Smooth muscle cell of the brain vasculature (primary cell): ENCODE results near the gene PMFBP1.
"Not testable (repeated sequence)": the region's sequence is repeated elsewhere in the genome, so short reads cannot be mapped to it uniquely, and the experiment has no call there.

Experiments
- DNase-seq: peaks from one replicate; pipeline ENCODE4 v3.0.0-alpha.2; 2012; ENCODE audit warnings: low read depth, low spot score

PMFBP1 gene

GRCh38 chr16:72107371-72107770 lies 64.6 kb downstream of the PMFBP1 start:
- DNase-seq = no peak

DNA sequence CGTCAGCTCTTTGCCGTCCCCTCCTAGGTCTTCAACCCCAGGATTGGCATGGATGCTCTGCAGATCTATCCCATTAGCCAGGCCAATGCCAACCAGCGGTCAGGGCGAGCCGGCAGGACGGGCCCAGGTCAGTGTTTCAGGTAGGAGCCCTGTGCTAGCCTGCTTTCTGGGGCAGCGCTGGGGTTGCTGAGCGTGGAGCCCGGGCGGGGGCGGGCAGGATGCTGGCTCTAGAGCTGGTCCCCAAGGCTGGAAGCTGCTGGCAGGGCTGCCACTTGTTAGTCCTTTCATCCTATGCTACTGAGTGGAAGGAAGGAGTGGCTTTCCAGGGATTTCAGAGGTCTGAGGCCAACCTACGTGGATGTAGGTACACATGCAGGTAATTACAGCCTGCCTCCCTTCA lies 66.0 kb downstream of the PMFBP1 start:
- no peak for DNase-seq

DNA sequence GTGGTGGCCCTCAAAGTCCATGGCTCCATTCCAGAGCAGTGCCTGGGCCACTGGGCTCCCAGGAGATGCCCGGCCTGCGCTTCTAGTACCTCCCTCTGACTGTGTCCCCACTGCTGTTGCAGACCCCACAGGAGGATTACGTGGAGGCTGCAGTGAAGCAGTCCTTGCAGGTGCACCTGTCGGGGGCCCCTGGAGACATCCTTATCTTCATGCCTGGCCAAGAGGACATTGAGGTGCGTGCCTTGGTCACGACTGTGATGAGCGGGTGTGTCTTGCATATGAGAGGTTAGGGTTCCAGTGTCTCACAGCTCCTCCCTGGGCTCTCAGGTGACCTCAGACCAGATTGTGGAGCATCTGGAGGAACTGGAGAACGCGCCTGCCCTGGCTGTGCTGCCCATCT lies 67.0 kb downstream of the PMFBP1 start:
- no peak for DNase-seq

DNA sequence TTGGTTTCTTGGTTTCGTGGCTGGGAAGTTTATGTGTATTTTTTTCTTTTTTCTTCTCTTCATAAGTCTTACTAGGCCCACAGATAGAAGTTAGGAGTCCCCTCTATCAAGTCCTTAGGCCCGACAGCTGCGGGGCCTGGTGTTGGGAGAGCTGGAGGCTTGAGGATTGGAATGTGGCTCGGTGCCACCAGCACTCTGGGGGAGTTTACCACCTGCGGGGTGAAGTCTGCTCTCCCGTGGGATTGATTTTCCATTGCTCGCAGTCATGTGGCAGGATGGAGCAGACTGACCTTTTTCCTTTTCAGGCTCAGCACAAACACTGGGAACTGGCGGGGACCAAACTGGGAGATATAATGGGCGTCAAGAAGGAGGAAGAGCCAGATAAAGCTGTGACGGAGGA lies 70.8 kb downstream of the PMFBP1 start:
- no peak for DNase-seq

GRCh38 chr16:72099377-72099818 lies 72.6 kb downstream of the PMFBP1 start:
- peak; percentile 10 for DNase-seq

DNA sequence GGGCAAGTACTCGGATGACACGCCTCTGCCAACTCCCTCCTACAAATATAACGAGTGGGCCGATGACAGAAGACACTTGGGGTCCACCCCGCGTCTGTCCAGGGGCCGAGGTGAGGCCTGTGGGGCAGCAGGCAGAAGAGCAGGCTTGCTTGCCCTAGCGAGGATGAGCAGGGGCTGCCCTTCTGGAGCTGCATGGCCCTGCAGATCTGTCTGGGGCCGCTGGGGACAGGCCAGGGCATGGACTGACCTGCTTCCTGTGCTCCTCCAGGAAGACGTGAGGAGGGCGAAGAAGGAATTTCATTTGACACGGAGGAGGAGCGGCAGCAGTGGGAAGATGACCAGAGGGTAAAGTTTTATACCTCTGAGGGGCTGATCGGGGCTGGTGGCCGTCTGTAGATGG lies 73.0 kb downstream of the PMFBP1 start:
- DNase-seq = no peak

DNA sequence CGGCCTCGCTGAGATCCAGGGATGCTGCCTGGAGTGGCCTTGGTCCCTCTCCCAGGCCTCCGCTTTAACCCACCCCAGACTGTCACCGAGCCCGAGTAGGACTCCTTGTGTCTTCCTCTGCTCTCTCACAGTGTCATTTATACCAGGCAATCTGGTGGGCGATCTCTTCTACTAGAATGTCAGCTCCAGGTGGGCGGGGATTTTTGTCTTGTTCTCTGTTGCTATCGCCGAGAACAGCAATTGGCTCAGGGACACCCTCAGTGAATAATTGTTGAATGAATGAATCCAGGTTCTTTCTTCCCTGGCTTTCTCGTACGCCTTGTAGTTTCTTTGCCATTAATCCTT lies 77.7 kb downstream of the PMFBP1 start:
- no peak for DNase-seq

- DNase-seq = peak; percentile 98
These were observed 78.3 kb downstream of the PMFBP1 start, which contains the start of the genes DHX38 and TXNL4B for GRCh38 chr16:72093448-72094265. Gene DHX38, plus strand, starts transcription at chr16:72093847. Its CDS starts 2,311 bp downstream, at chr16:72096158. Gene TXNL4B, minus strand, starts transcription at chr16:72093620. Its CDS starts 2,871 bp downstream, at chr16:72090749.

DNA sequence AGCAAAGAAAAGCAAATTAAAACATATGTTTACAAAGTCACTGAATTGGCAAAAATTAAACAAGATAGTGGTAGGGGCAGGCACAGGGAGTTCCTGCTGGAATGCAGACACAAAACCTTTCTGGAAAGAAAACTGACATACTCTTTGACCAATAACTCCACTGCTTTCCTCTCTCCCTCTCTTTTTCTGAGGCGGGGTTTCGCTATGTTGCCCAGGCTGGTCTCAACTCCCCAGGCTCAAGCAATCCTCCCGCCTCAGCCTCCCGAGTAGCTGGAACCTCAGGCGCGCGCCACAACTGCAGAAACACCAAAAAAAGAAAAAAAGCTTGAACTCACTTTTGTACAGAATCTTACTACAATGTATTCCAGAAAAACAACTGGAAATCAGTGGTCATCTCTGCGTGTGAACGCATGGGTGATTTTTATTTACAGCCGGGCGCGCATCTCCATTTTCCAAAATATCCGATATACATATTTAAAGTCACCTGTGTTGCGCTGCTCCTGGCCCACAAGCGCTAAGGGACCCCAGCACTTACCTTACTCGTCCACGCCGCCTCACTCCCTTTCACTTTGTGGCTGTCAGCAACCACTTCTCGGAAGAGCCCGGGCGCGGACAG lies 79.0 kb downstream of the PMFBP1 start:
- DNase-seq = no peak

GRCh38 chr16:72091217-72091616 lies 80.7 kb downstream of the PMFBP1 start:
- DNase-seq = no peak

DNA sequence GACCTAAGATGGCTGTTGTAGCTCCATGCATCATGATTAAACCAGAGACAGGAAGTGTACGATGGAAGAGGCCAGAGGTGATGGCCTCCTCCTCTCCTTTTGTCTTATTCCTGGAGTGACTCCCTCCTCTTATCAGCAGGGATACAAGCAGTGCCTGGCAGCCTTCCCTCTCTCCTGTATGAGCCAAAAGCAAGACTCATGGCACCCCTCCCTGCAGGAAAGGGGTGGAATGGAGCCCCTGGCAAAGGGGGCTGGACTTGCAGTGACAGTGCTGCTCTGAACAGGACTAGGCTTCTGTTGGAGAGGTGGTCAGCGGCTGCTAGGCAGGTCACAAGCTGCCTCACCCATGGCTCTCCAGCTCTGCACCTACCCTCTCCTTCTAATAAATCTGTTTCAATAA lies 87.0 kb downstream of the PMFBP1 start:
- DNase-seq = no peak

DNA sequence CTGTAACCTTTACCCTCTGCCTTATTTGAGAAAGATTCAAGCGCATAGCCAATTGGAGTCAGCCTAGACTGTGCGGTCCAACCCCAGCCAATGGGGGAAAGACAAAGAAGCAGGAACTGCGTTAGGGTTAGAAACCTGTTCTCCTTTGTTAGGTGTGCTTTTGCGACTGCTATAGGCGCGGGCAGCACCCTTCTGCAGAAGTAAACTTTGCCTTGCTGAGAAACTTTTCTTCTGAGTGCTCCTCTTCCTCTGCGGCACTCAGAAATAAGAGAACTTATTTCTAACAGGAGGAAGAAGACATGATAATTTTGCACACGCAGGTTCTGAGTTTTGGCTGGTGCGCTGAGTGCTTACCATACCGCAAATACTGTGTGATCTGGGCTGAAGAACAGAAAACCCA lies 87.5 kb downstream of the PMFBP1 start:
- DNase-seq = no peak

DNA sequence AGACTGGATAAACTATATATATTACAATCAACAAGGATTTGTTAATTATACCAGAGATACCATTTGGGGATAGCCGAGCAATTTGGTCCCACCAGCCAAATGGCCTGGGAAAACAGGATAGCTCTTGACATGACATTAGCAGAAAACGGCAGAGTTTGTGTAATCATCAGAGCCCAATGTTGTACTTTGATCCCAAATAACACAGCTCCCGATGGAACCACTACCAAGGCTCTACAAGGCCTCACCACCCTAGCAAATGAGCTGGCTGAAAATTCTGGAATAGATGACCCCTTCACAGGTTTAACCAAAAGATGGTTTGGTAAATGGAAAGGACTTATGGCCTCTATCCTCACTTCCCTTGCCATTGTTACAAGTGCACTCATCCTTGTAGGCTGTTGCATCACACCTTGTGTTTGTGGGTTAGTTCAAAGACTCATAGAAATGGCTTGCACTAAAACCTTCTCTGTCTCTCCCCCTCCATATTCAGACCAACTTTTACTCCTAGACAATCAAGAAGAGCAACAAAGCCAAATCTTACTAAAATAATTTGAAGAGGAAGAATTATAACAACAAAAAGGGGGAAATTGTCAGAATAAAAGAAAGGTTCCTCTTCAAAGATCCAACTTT lies 88.1 kb downstream of the PMFBP1 start:
- no peak for DNase-seq

DNA sequence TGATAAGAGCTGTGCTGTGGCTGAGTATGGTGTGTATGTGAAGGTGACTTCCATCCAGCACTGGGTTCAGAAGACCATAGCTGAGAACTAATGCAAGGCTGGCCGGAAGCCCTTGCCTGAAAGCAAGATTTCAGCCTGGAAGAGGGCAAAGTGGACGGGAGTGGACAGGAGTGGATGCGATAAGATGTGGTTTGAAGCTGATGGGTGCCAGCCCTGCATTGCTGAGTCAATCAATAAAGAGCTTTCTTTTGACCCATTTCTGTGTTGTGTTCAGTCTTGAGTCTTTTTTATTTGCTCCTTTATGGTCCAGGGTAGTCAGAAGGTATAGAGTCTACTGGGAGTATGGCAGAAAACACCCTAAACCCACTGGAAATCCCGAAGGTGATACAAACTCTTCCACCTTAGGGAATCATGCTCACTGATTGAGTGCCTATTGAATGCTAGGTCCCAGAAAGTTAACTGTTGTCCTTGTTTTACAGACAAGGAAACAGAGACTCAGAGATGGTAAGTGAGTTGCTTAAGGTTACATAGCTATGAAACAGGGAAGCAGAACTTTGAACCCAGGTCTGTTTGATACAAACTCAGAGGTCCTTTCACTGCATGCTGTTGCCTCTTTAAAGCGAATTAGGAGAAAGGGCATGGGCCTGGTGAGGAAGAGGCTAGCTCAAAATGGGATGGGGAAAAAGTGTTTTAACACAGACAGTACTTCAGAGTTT lies 94.8 kb downstream of the PMFBP1 start:
- DNase-seq = not testable (repeated sequence)

DNA sequence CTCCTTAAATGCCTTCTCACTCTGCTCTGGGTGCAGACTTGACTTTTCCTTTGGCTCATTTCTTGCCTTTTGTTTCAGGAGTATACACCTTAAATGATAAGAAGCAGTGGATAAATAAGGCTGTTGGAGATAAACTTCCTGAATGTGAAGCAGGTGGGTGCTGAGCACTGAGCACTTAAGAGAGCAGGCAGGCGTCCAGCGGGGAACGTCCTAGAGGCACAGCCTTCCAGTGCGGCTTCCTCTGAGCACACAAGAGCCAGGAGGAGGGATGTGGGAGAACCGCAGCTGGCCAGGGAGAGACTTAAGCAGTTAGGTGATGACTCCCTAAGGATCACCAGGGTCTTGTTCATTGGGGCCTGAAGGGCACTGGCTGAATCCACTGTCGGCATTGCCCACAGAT lies 96.9 kb downstream of the PMFBP1 start:
- not testable (repeated sequence) for DNase-seq

GRCh38 chr16:72073560-72074230 lies 98.3 kb downstream of the PMFBP1 start:
- DNase-seq = no peak

DNA sequence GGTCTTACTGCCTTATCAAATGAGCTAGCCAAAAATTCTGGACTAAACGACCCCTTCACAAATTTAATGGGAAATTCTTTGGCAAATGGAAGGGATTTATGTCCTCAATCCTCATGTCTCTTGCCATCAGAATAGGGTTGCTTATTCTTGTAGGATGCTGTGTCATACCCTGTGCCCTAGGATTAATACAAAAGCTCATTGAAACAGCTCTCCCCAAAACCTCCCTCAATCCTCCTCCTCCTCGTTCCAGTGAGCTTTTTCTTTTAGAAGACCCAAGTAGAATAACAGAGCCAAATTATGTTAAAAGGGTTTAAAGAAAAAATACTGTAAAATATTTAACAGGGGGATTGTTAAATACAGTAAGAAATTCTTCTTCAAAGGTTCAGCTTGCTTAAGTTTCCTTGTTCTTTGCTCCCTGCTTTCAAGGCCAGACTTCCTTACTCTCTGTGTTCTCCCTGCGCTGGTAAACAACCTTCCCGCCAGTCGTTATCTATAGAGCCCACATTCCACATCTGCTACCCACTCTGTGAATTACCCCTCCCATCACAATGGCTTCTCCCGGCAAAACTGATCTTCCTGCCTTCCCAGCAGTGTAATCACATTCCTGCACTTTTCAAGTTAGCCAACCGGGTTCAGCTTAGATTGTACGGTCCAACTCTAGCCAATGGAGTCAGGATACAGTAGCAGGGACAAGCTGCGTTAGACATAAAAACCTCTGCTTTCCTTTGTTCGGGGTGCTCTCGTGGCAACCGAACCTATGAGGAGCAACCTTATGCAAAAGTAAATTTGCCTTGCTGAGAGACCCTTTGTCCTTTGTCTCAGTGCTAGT lies 99.2 kb downstream of the PMFBP1 start:
- no peak for DNase-seq
